T-cell (primary cell): ENCODE data around the gene PPP1R14B. TPM values are rescaled to one million over a fixed set of nuclear protein-coding genes. Genes with fewer than 3 reads are reported as not detected.
A peak's percentile ranks its signal among the peaks of the same experiment; 100 is the strongest.

Source experiments
- ATAC-seq, 4 experiments: fragments of 200-7000 bp in 3 of 4; fragments of 150-1000 bp in 1 of 4; cut with Tn5 transposase; replicated peaks in 1 of 4; 1 replicate in 3 of 4; 2 replicates in 1 of 4; pipeline ENCODE4 v1.10.0; 2021; ENCODE audit warnings: moderate library complexity in 3 of 4, mild to moderate bottlenecking in 2 of 4, moderate number of reproducible peaks in 1 of 4
- CTCF ChIA-PET, 2 donors: fragments of 300-600 bp; sonication (Branson Sonifier 250); formaldehyde crosslinking; loops; one replicate each; lab custom pipeline; 2022; ENCODE audit warnings: antibody characterized with exemption in 2 of 2; lab: Charles Lee
- POLR2A ChIA-PET, 2 donors: fragments of 300-600 bp; sonication (Branson Sonifier 250); formaldehyde crosslinking; loops; one replicate each; lab custom pipeline; 2022; ENCODE audit warnings: antibody characterized with exemption in 2 of 2; lab: Charles Lee
- DNase-seq, 35 experiments: peaks; one replicate each; pipeline versions ENCODE4 v3.0.0 to v3.0.0-alpha.2; 2013 to 2023
- H3K27ac ChIP-seq: one replicate; pipeline ENCODE4 v1.5.1; 2013; ENCODE audit warnings: low read length
- H3K27me3 ChIP-seq, 2 experiments: replicated peaks in 1 of 2; 1 replicate in 1 of 2; 2 replicates in 1 of 2; pipeline versions ENCODE4 v1.6.1 to v1.7.0; 2013; ENCODE audit warnings: low read length in 1 of 2, mixed read lengths in 1 of 2; ENCODE audit not compliant: control insufficient read depth in 2 of 2, insufficient read depth in 2 of 2; ENCODE audit errors: extremely low read depth in 1 of 2
- H3K36me3 ChIP-seq, 2 donors: 1 replicate in 1 of 2; 2 replicates in 1 of 2; pipeline versions ENCODE4 v1.6.1 to v1.7.0; 2013; ENCODE audit warnings: low read length in 1 of 2; ENCODE audit not compliant: control insufficient read depth in 2 of 2, insufficient read depth in 1 of 2; ENCODE audit errors: extremely low read depth in 1 of 2
- H3K4me1 ChIP-seq, 2 experiments: 1 replicate in 1 of 2; 2 replicates in 1 of 2; pipeline versions ENCODE4 v1.6.1 to v1.7.0; 2013; ENCODE audit warnings: low read length in 2 of 2, mixed read lengths in 1 of 2; ENCODE audit not compliant: insufficient read depth in 2 of 2, control insufficient read depth in 1 of 2; ENCODE audit errors: extremely low read depth in 1 of 2
- H3K4me3 ChIP-seq, 2 donors: 1 replicate in 1 of 2; 2 replicates in 1 of 2; pipeline versions ENCODE4 v1.5.1 to v1.7.0; 2013; ENCODE audit warnings: mild to moderate bottlenecking in 2 of 2, low read length in 1 of 2, moderate library complexity in 1 of 2; ENCODE audit not compliant: control insufficient read depth in 1 of 2; ENCODE audit errors: extremely low read depth in 1 of 2
- H3K9me3 ChIP-seq: 2 replicates; pipeline ENCODE4 v1.7.0; 2013
- H3K27ac Mint-ChIP-seq, 2 donors: one replicate each; pipeline ENCODE4 v1.8.0; 2020 to 2021; ENCODE audit warnings: mild to moderate bottlenecking in 2 of 2, mixed read lengths in 2 of 2
- H3K27me3 Mint-ChIP-seq, 2 donors: one replicate each; pipeline ENCODE4 v1.8.0; 2021 to 2022; ENCODE audit warnings: mixed read lengths in 2 of 2
- H3K36me3 Mint-ChIP-seq: one replicate; pipeline ENCODE4 v1.8.0; 2021; ENCODE audit warnings: mixed read lengths
- H3K4me1 Mint-ChIP-seq, 3 donors: one replicate each; pipeline ENCODE4 v1.8.0; 2020 to 2022; ENCODE audit warnings: mixed read lengths in 3 of 3, mild to moderate bottlenecking in 1 of 3
- H3K4me3 Mint-ChIP-seq, 3 donors: one replicate each; pipeline ENCODE4 v1.8.0; 2020 to 2022; ENCODE audit warnings: mild to moderate bottlenecking in 3 of 3, mixed read lengths in 3 of 3, moderate library complexity in 3 of 3
- H3K9me3 Mint-ChIP-seq, 3 donors: one replicate each; pipeline ENCODE4 v1.8.0; 2020 to 2022; ENCODE audit warnings: mixed read lengths in 3 of 3
- WGBS: methylation state at CpG from one replicate; pipeline ENCODE4 v1.1.5; 2013; ENCODE audit warnings: missing lambda C conversion rate; ENCODE audit not compliant: insufficient coverage; 5-methylcytosine and 5-hydroxymethylcytosine counted together
- total RNA-seq, 35 experiments: library from RNA in 6 of 35; stranded (reverse) in 6 of 35; fragments of 120-200 nt in 1 of 35; gene quantifications; one replicate each; pipeline versions ENCODE4 v1.2.1 to v1.2.4 and lab custom pipeline; 2013 to 2026

Gene PPP1R14B
- total RNA-seq, 5 donors from 2014 or later (not counting 1 experiment from before 2014, with no cell fraction given), result 31.2 to 143 (median 88.1) TPM

- CTCF ChIA-PET, result no interaction called here
- DNase-seq, result no peak
Measured at GRCh38 chr11:64220271-64220670, 26.5 kb downstream of the PPP1R14B start.

GRCh38 chr11:64219755-64220154 is 27.0 kb downstream of the PPP1R14B start:
- Histone ChIP-seq H3K9me3 (no peaks in the 10 kb centered on the region), H3K4me3 (no peak overlapping the region), H3K36me3 (peaks cover 13 to 66% of the 10 kb centered on the region in 2 donors), H3K27ac (no peak overlapping the region), H3K4me1 (peaks cover 0 to 23% of the 10 kb centered on the region in 2 experiments), H3K27me3 (no peaks in the 10 kb centered on the region)
- peak overlapping the region in 1 of 2 donors; percentile 11 for H3K27ac Mint-ChIP-seq
- ChIA-PET CTCF (no interaction called here), POLR2A (no interaction called here)
- H3K36me3 Mint-ChIP-seq, result peaks cover 15% of the 10 kb centered on the region
- H3K9me3 Mint-ChIP-seq, result no peaks in the 10 kb centered on the region
- no peak overlapping the region for H3K4me3 Mint-ChIP-seq
- ATAC-seq (no peak), DNase-seq (no peak)
- H3K4me1 Mint-ChIP-seq, result peaks cover 0 to 12% (median under 1%) of the 10 kb centered on the region in 3 donors
- no peaks in the 10 kb centered on the region for H3K27me3 Mint-ChIP-seq
- 100% methylated on average over 2 of the region's 10 CpGs for WGBS

More at GRCh38 chr11:64220271-64220670, 26.5 kb downstream of the PPP1R14B start:
- no peaks in the 10 kb centered on the region for H3K9me3 ChIP-seq
- peaks cover 10% of the 10 kb centered on the region for H3K36me3 Mint-ChIP-seq
- no peaks in the 10 kb centered on the region for H3K27me3 Mint-ChIP-seq
- H3K27ac Mint-ChIP-seq, result no peak overlapping the region
- no peak overlapping the region for H3K27ac ChIP-seq
- H3K27me3 ChIP-seq, result no peaks in the 10 kb centered on the region
- peaks cover 0 to 28% of the 10 kb centered on the region in 2 experiments for H3K4me1 ChIP-seq
- ATAC-seq, result no peak
- H3K36me3 ChIP-seq, result peaks cover 13 to 62% of the 10 kb centered on the region in 2 donors
- no peak overlapping the region for H3K4me3 ChIP-seq
- POLR2A ChIA-PET, result interaction anchor here in 1 of 2 donors (0.6 kb wide), 1 partner anchor 63 kb away, joined by 3 read pairs; no protein-coding TSS in a partner anchor
- H3K4me3 Mint-ChIP-seq, result no peak overlapping the region
- WGBS, result 96% methylated on average over 17 of the region's 17 CpGs
- peaks cover 4 to 15% (median 6%) of the 10 kb centered on the region in 3 donors for H3K4me1 Mint-ChIP-seq
- H3K9me3 Mint-ChIP-seq, result no peaks in the 10 kb centered on the region

GRCh38 chr11:64219354-64219684 is 27.4 kb downstream of the PPP1R14B start:
- Histone ChIP-seq H3K9me3 (no peaks in the 10 kb centered on the region), H3K36me3 (peaks cover 13 to 66% of the 10 kb centered on the region in 2 donors), H3K27ac (no peak overlapping the region), H3K4me1 (peaks cover 0 to 18% of the 10 kb centered on the region in 2 experiments), H3K4me3 (no peak overlapping the region), H3K27me3 (no peaks in the 10 kb centered on the region)
- ChIA-PET CTCF (no interaction called here), POLR2A (no interaction called here)
- H3K27ac Mint-ChIP-seq, result peak overlapping the region in 1 of 2 donors; percentile 11
- peaks cover 0 to 11% (median 0%) of the 10 kb centered on the region in 3 donors for H3K4me1 Mint-ChIP-seq
- 100% methylated on average over 1 of the region's 7 CpGs for WGBS
- no peak for DNase-seq
- H3K27me3 Mint-ChIP-seq, result no peaks in the 10 kb centered on the region
- H3K9me3 Mint-ChIP-seq, result no peaks in the 10 kb centered on the region
- peaks cover 15% of the 10 kb centered on the region for H3K36me3 Mint-ChIP-seq
- ATAC-seq, result no peak
- H3K4me3 Mint-ChIP-seq, result no peak overlapping the region

- POLR2A ChIA-PET, result interaction anchor here (0.5 kb wide), 2 partner anchors 8 to 11 kb away, joined by 4 to 6 read pairs; no protein-coding TSS in a partner anchor
- H3K36me3 ChIP-seq, result peaks cover 17 to 66% of the 10 kb centered on the region in 2 donors
Measured at GRCh38 chr11:64218628-64219353, 28.0 kb downstream of the PPP1R14B start.

GRCh38 chr11:64216879-64217278 is 29.9 kb downstream of the PPP1R14B start:
- peak in 1 of 35 experiments; percentile 28 for DNase-seq

More at GRCh38 chr11:64218628-64219353, 28.0 kb downstream of the PPP1R14B start:
- CTCF ChIA-PET, result no interaction called here
- H3K9me3 ChIP-seq, result no peaks in the 10 kb centered on the region
- DNase-seq (no peak), ATAC-seq (no peak)
- peaks cover 0 to 14% of the 10 kb centered on the region in 2 experiments for H3K4me1 ChIP-seq
- H3K27me3 ChIP-seq, result no peaks in the 10 kb centered on the region
- Mint-ChIP-seq H3K27me3 (no peaks in the 10 kb centered on the region), H3K4me3 (no peak overlapping the region), H3K27ac (peak overlapping the region; percentile 29 to 70), H3K4me1 (peaks cover 0 to 9% (median 3%) of the 10 kb centered on the region in 3 donors), H3K36me3 (peaks cover 17% of the 10 kb centered on the region), H3K9me3 (no peaks in the 10 kb centered on the region)
- no peak overlapping the region for H3K4me3 ChIP-seq
- H3K27ac ChIP-seq, result no peak overlapping the region
- 93% methylated on average over 4 of the region's 11 CpGs for WGBS

GRCh38 chr11:64211181-64211872 is 35.4 kb downstream of the PPP1R14B start:
- Mint-ChIP-seq H3K4me1 (peaks cover 21 to 43% (median 42%) of the 10 kb centered on the region in 3 donors), H3K9me3 (no peaks in the 10 kb centered on the region), H3K27ac (no peak overlapping the region), H3K36me3 (peaks cover 17% of the 10 kb centered on the region), H3K4me3 (no peak overlapping the region), H3K27me3 (no peaks in the 10 kb centered on the region)
- Histone ChIP-seq H3K27me3 (no peaks in the 10 kb centered on the region), H3K36me3 (peaks cover 25 to 50% of the 10 kb centered on the region in 2 donors), H3K9me3 (no peaks in the 10 kb centered on the region), H3K4me3 (no peak overlapping the region), H3K27ac (no peak overlapping the region), H3K4me1 (peaks cover 3 to 37% of the 10 kb centered on the region in 2 experiments)
- ChIA-PET CTCF (interaction anchor here (0.6 kb wide), 2 partner anchors 100 to 148 kb away, joined by 4 to 5 read pairs; no protein-coding TSS in a partner anchor), POLR2A (interaction anchor here in 1 of 2 donors (0.6 kb wide), 2 partner anchors 8 to 12 kb away, joined by 3 to 6 read pairs; no protein-coding TSS in a partner anchor)
- 90% methylated on average over 23 of the region's 30 CpGs for WGBS
- ATAC-seq (no peak), DNase-seq (no peak)

More at GRCh38 chr11:64216879-64217278, 29.9 kb downstream of the PPP1R14B start:
- Histone ChIP-seq H3K4me3 (no peak overlapping the region), H3K27me3 (no peaks in the 10 kb centered on the region), H3K4me1 (peaks cover 0 to 15% of the 10 kb centered on the region in 2 experiments), H3K27ac (no peak overlapping the region), H3K9me3 (no peaks in the 10 kb centered on the region), H3K36me3 (peaks cover 17 to 59% of the 10 kb centered on the region in 2 donors)
- no peak overlapping the region for H3K4me3 Mint-ChIP-seq
- peak overlapping the region in 1 of 2 donors; percentile 34 for H3K27ac Mint-ChIP-seq
- peak in 3 of 4 experiments; percentile 41 to 50 (median 43) for ATAC-seq
- POLR2A ChIA-PET, result interaction anchor here in 1 of 2 donors (0.6 kb wide), 1 partner anchor 1349 kb away, joined by 7 read pairs; no protein-coding TSS in a partner anchor
- CTCF ChIA-PET, result interaction anchor here in 1 of 2 donors (0.9 to 1.6 kb wide), 3 partner anchors 10 to 68 kb away, joined by 4 to 5 read pairs (median 4); partner anchors contain the start of genes BAD and FERMT3
- H3K9me3 Mint-ChIP-seq, result no peaks in the 10 kb centered on the region
- H3K36me3 Mint-ChIP-seq, result peaks cover 26% of the 10 kb centered on the region
- 84% methylated on average over 4 of the region's 6 CpGs for WGBS
- H3K27me3 Mint-ChIP-seq, result no peaks in the 10 kb centered on the region
- H3K4me1 Mint-ChIP-seq, result peaks cover 3 to 17% (median 16%) of the 10 kb centered on the region in 3 donors
